Measurements from ENCODE around the gene CYFIP1. TPM values are rescaled to one million over a fixed set of nuclear protein-coding genes. Genes with fewer than 3 reads are reported as not detected.

Gene CYFIP1
- total RNA-seq, 1 donor from 2014 or later = 16.4 TPM

DNA sequence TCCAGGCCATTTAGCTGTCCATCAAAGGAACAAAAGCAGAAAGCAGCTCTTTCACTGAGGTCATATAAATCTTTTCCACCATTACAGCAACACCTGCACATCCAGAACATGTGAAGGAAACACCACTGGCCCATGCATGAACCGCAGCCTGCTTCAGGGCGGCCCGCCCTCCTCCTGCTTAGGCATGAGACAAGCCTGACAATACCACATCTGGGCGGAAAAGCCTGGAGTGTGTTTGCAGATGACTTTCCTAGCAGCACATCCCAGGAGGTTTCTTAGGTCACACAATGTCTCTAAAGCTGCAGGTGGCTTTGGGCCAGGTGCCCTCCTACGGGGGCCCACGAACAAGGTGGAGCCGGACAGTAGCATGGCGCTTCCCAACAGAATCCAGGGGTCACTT, 19.6 kb downstream of the CYFIP1 start:
- ChIA-PET CTCF (no interaction called here), POLR2A (no interaction called here)
- Mint-ChIP-seq H3K27ac (no peak overlapping the region), H3K27me3 (peaks cover 2% of the 10 kb centered on the region), H3K36me3 (ENCODE audit: low read depth) (no peaks in the 10 kb centered on the region), H3K4me3 (no peak overlapping the region), H3K4me1 (peaks cover 16% of the 10 kb centered on the region), H3K9me3 (no peaks in the 10 kb centered on the region)
- intact Hi-C loops (cut with micrococcal nuclease) = no loop called here
- ATAC-seq (ENCODE audit: low read depth) = no peak
- no peak for DNase-seq
- TF ChIP-seq, protein P1, sequence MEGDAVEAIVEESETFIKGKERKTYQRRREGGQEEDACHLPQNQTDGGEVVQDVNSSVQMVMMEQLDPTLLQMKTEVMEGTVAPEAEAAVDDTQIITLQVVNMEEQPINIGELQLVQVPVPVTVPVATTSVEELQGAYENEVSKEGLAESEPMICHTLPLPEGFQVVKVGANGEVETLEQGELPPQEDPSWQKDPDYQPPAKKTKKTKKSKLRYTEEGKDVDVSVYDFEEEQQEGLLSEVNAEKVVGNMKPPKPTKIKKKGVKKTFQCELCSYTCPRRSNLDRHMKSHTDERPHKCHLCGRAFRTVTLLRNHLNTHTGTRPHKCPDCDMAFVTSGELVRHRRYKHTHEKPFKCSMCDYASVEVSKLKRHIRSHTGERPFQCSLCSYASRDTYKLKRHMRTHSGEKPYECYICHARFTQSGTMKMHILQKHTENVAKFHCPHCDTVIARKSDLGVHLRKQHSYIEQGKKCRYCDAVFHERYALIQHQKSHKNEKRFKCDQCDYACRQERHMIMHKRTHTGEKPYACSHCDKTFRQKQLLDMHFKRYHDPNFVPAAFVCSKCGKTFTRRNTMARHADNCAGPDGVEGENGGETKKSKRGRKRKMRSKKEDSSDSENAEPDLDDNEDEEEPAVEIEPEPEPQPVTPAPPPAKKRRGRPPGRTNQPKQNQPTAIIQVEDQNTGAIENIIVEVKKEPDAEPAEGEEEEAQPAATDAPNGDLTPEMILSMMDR (IDR thresholded peaks at IDR 0.05) = no peak

DNA sequence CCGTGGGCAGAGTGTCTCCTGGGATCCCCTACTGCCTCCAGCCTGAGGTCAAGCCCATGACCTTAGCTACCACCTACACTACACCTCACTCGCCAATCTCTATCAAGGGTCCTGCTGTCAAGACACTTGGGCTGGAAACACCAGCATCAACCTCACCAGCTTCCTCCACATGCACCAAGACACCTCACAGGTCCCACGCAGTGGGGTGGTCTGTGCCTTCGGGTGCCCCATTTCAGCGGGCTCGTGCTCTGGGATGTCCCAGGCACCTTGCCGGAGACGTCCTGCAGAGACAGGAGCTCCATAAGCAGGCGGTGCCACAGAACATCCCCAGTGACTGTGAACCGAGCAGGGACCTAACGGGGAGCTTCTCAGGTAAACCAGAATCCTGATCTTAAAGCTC, 20.0 kb downstream of the CYFIP1 start:
- ChIA-PET CTCF (no interaction called here), POLR2A (interaction anchor here (0.6 kb wide), 1 partner anchor 36 kb away, joined by 3 read pairs; no protein-coding TSS in a partner anchor)
- Mint-ChIP-seq H3K27ac (no peak overlapping the region), H3K9me3 (no peaks in the 10 kb centered on the region), H3K4me1 (peaks cover 16% of the 10 kb centered on the region), H3K4me3 (no peak overlapping the region), H3K27me3 (peaks cover 2% of the 10 kb centered on the region), H3K36me3 (ENCODE audit: low read depth) (no peaks in the 10 kb centered on the region)
- ATAC-seq (ENCODE audit: low read depth) (no peak), DNase-seq (no peak)
- TF ChIP-seq, protein P1 (IDR thresholded peaks at IDR 0.05) = no peak
- intact Hi-C loops (cut with micrococcal nuclease) = no loop called here

DNA sequence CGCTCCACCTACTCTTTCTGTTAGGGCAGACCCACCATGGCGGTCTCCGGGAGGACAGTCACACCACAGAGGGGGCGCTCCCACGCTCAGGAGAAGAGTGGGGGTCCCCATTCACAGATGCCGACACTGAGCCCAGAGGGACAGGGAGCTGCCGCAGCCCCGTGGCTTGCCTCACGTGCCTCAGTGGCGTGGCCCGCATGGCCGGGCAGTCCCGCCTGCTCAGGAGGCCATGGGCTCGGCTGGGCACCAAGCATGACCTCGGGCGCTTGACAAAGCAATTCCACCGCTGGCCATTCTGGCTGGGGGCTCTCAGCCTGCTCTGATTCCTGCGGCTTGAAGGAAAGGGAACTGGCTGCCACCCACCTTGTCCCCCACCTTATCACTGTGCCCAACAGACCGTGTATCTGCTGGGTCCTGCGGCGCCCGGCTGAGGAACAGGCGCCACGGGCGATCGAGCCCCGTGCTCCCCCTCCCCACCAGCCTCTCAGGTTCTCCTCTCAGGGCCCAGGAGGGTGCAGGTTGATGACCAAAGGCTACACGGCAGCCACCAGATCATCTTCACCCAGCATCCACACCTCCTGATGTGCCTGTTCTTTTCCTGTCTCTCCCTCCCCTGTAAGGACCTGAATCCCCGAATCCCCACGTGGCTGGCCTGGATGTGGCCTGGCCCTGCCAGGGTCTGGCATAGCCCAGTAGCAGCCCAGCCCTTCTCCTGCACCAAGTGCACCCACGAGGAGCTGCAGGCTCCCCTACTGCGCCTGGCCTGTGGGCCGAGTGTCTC, 20.7 kb downstream of the CYFIP1 start:
- Mint-ChIP-seq H3K27me3 (peaks cover 2% of the 10 kb centered on the region), H3K36me3 (ENCODE audit: low read depth) (no peaks in the 10 kb centered on the region), H3K4me3 (no peak overlapping the region), H3K9me3 (no peaks in the 10 kb centered on the region), H3K4me1 (peaks cover 16% of the 10 kb centered on the region), H3K27ac (no peak overlapping the region)
- ChIA-PET CTCF (no interaction called here), POLR2A (interaction anchor here (0.6 kb wide), 1 partner anchor 37 kb away, joined by 3 read pairs; no protein-coding TSS in a partner anchor)
- TF ChIP-seq, protein P1 (IDR thresholded peaks at IDR 0.05) = no peak
- DNase-seq (no peak), ATAC-seq (ENCODE audit: low read depth) (no peak)
- intact Hi-C loops (cut with micrococcal nuclease) = no loop called here

DNA sequence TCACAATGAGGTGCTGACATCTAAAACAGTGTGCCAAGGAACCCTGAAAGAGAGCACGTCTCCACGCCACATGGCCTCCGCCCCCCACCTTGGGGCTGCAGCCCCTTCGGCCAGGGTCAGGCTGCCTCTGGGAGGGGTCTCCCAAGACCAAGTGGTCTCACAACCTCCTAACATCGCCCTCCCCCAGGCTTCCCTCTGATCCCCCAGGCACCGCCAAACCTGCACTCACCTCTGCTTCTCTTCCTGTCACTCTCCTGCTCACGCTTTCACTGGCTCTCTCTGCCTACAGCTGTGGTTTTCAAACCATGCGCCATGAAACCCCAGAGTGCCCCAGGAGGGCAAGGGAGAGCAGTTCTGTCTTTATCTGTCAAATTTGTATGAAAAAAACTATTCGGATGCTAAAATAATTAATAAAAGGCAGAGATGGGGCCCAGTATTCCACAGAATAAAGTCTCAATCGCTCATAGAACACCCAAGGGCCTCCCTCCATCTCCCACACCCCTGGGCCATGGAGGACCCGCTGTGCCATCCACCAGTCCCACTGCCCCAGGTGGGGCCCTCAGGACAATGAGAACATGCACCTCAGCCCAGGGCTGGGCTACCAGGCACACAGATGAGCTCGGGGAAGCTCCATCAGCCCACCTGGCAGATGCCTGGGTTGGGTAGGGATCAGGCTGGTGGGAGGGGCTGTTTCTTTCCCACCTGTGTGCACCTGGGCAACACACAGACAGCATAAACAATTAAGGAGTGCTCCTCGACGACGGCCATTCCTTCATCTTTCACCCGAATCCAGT, 21.5 kb downstream of the CYFIP1 start:
- CTCF ChIA-PET = no interaction called here
- intact Hi-C loops (cut with micrococcal nuclease) = no loop called here
- Mint-ChIP-seq H3K27me3 (peaks cover 2% of the 10 kb centered on the region), H3K4me3 (no peak overlapping the region), H3K36me3 (ENCODE audit: low read depth) (no peaks in the 10 kb centered on the region), H3K4me1 (peaks cover 16% of the 10 kb centered on the region), H3K27ac (no peak overlapping the region), H3K9me3 (no peaks in the 10 kb centered on the region)
- peak; percentile 66 for ATAC-seq (ENCODE audit: low read depth)
- no peak for DNase-seq
- POLR2A ChIA-PET = interaction anchor here (0.7 to 1.0 kb wide), 2 partner anchors 96 to 121 kb away, joined by 3 to 6 read pairs; partner anchors contain the start of gene NIPA2
- TF ChIP-seq, protein P1 (IDR thresholded peaks at IDR 0.05) = no peak

DNA sequence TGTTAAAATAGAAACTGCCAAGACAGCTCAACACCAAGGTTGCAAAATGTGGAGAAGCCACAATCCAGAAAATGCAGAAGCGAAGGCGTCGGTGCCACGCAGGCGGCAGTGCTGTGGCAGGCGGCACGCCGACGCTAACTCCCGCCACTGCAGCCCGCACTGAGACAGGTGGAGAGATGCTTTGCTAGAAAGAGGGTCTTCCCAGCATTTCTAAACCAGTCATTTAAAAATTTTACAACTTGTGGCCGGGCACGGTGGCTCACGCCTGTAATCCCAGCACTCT, 23.2 kb downstream of the CYFIP1 start:
- peaks cover 16% of the 10 kb centered on the region for H3K4me1 Mint-ChIP-seq

More for the DNA sequence above, 23.2 kb downstream of the CYFIP1 start:
- CTCF ChIA-PET = no interaction called here
- intact Hi-C loops (cut with micrococcal nuclease) = no loop called here
- Mint-ChIP-seq H3K9me3 (no peaks in the 10 kb centered on the region), H3K27me3 (peaks cover 2% of the 10 kb centered on the region), H3K27ac (no peak overlapping the region), H3K4me3 (no peak overlapping the region), H3K36me3 (ENCODE audit: low read depth) (no peaks in the 10 kb centered on the region)
- POLR2A ChIA-PET = no interaction called here
- TF ChIP-seq, protein P1 (IDR thresholded peaks at IDR 0.05) = no peak
- ATAC-seq (ENCODE audit: low read depth) (no peak), DNase-seq (no peak)
